HFFc6 (cell line): Measurements from ENCODE around the gene DVL2. TPM values are rescaled to one million over a fixed set of nuclear protein-coding genes. Genes with fewer than 3 reads are reported as not detected.

Source experiments
- DNase-seq: peaks from one replicate; pipeline ENCODE4 v3.0.0-alpha.2; 2018
- H3K27ac Mint-ChIP-seq: 2 replicates; pipeline ENCODE4 v1.8.0; 2020; ENCODE audit warnings: mild to moderate bottlenecking, mixed read lengths
- H3K27me3 Mint-ChIP-seq: 2 replicates; pipeline ENCODE4 v1.8.0; 2021; ENCODE audit warnings: mild to moderate bottlenecking, moderate library complexity, mixed read lengths; ENCODE audit not compliant: insufficient read depth
- H3K36me3 Mint-ChIP-seq: 2 replicates; pipeline ENCODE4 v1.8.0; 2021; ENCODE audit warnings: low read depth, mixed read lengths
- H3K4me1 Mint-ChIP-seq: 2 replicates; pipeline ENCODE4 v1.8.0; 2020; ENCODE audit warnings: low read depth, mixed read lengths
- H3K4me3 Mint-ChIP-seq: 2 replicates; pipeline ENCODE4 v1.8.0; 2020; ENCODE audit warnings: mild to moderate bottlenecking, moderate library complexity, mixed read lengths
- H3K9me3 Mint-ChIP-seq: 2 replicates; pipeline ENCODE4 v1.8.0; 2020; ENCODE audit warnings: mild to moderate bottlenecking, mixed read lengths
- CTCF ChIP-seq: fragments of 200-600 bp; sonication (generic); IDR thresholded peaks from 2 replicates; pipeline ENCODE4 v1.5.0; 2021; ENCODE audit warnings: antibody characterized with exemption, mild to moderate bottlenecking
- total RNA-seq, 6 experiments: library from RNA; stranded (reverse); fragmentation: NEBNext Ultra II Directional; extraction: Animal tissue kit (Norgen Biotek cat#: 25700); gene quantifications; 2 replicates in 1 of 6; 3 replicates in 5 of 6; pipeline ENCODE4 v1.2.3, GENCODE V29; 2021

Gene DVL2
- total RNA-seq, 6 experiments from 2014 or later, result 24.9 to 29.1 (median 27.0) TPM

- H3K27ac Mint-ChIP-seq, result peak overlapping the region; percentile 30
- H3K4me1 Mint-ChIP-seq, result peaks cover 32% of the 10 kb centered on the region
- TF ChIP-seq CTCF, result no peak
- H3K27me3 Mint-ChIP-seq, result peaks cover 10% of the 10 kb centered on the region
- no peak for DNase-seq
- peak overlapping the region; percentile 78 for H3K4me3 Mint-ChIP-seq
- H3K9me3 Mint-ChIP-seq, result peaks cover 4% of the 10 kb centered on the region
- peaks cover 5% of the 10 kb centered on the region for H3K36me3 Mint-ChIP-seq
Measured at GRCh38 chr17:7262935-7263800, 28.9 kb upstream of the DVL2 start.

DNA sequence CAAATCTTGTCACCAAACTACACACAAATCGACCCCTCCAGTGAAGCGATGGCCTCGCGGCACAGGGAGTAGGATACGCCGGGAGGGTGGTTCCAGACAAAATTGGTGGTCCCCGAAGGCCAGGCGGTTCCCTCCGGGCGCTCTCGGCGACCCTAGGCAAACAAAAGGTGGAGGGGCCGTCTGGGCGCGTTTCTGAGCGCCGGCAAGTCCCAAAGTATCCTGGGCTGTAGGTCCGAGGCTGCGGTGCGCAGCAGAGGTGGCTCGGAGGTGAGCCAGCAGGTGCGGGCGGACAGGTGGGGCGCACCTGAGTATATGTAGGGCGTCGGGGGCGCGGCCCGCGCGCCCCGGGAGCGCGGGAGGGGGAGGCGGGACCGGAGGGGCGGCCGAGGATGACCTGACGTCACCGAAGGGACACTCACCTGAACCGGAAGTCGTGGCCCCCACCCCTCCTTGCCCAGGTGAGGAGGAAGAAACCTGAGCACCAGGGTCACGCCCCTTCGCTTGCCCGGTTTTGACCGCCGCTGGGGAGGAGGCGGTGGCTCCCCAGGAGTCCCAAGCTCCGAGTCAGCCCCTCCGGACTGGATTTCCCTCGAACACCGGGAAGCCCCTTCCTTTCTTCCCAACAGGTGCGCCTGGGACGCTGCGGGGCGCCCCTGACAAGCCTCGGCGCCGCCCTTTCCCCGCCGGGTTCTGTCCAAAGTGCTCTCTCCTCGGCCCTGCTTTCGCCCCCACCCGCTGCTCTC is 28.0 kb upstream of the DVL2 start, which contains the start of gene CLDN7:
Gene CLDN7 (minus strand): TSS at position 287 of the 743 bp plus-strand sequence. CDS start 435 bp downstream, outside the sequence.
- no peak for DNase-seq
- Mint-ChIP-seq H3K27me3 (peaks cover 10% of the 10 kb centered on the region), H3K27ac (peak within 1 kb of the TSS; percentile 30), H3K4me3 (peak within 1 kb of the TSS; percentile 78), H3K9me3 (peaks cover 4% of the 10 kb centered on the region), H3K4me1 (peaks cover 32% of the 10 kb centered on the region), H3K36me3 (peaks cover 5% of the 10 kb centered on the region)
- TF ChIP-seq CTCF, result no peak

- DNase-seq, result no peak
- Mint-ChIP-seq H3K9me3 (peaks cover 1% of the 10 kb centered on the region), H3K27me3 (peaks cover 8% of the 10 kb centered on the region), H3K36me3 (peaks cover 9% of the 10 kb centered on the region), H3K4me1 (peaks cover 27% of the 10 kb centered on the region), H3K4me3 (peak overlapping the region; percentile 45), H3K27ac (no peak overlapping the region)
- TF ChIP-seq CTCF, result no peak
Measured at GRCh38 chr17:7261379-7262191, 27.3 kb upstream of the DVL2 start.

DNA sequence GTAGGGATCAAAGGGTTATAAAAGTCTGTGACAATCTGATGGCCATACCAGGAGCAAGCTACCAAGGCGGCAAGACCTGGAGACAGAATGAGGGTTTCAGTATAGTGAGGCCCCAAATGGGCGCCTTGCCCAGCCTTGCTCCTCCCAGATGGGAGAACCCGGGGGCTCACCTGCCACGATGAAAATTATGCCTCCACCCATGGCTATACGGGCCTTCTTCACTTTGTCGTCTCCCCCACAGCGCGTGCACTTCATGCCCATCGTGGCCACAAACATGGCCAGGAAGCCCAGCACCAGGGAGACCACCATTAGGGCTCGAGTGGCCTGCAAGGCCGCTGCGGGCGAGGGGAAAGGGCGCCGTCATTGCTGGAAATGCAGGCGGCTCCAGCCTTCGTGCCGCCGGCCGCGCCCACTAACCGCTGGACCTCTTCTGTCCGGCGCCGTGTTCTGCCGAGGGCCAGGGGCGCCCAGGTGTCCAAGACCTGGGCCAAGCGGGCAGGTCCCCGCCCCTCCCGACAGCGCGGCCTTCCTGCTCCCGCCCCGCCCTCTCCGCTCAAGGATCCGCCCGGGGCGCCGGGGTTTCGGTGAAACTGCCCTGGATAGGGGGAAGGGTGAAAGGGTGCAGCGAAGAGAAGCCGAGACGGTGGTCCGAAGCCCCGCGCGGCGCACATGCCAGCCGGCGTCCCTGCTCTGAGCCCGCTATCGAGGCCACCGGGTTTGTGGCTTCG is 26.5 kb upstream of the DVL2 start:
- H3K36me3 Mint-ChIP-seq, result peaks cover 11% of the 10 kb centered on the region; the same call in 1 of the 2 replicates
- H3K4me3 Mint-ChIP-seq, result peak overlapping the region; percentile 45
- DNase-seq, result no peak
- no peak for TF ChIP-seq CTCF
- H3K27ac Mint-ChIP-seq, result no peak overlapping the region
- peaks cover 8% of the 10 kb centered on the region for H3K27me3 Mint-ChIP-seq
- H3K9me3 Mint-ChIP-seq, result no peaks in the 10 kb centered on the region
- H3K4me1 Mint-ChIP-seq, result peaks cover 19% of the 10 kb centered on the region
